NCI-H748 treated with DMSO at 0.1 percent for 48 hours (cell line): ENCODE results near the gene LDAH.

Experiments used
- DNase-seq: peaks from one replicate; lab custom pipeline; 2025; lab: John Stamatoyannopoulos, UW

The LDAH gene

DNA sequence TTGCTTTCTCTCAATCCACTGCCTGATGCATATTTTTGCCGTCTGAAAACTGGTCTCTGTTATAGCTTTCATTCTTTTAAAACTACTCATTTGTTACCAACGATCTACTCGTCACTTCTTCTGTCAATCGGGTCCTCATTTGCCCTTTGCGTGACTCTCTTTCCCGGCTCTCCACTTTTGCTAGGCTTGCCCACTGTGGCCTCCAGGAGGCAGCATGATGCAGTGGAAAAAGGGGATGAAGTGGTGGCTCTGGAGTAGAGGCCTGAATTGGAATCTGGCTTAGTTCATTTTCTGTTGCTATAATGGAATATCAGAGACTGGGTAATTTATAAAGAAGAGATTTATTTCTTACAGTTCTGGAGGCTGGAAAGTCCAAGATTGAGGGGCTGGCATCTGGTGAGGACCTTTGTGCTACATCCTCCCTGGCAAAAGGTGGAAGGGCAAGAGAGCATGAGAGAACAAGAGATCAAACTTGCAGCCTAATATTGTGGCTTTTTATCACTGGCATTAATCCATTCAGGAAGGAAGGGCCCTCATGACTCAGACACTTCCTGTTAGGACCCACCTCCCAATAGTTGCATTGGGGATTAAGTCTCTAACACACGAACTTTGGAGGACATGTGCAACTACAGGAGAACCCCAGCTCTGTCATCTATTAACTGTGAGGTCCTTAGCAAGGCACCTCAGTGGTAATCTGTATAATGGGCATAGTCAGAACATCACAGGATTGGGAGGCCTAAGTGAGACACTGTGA, 140.6 kb downstream of the LDAH start:
- no peak for DNase-seq

DNA sequence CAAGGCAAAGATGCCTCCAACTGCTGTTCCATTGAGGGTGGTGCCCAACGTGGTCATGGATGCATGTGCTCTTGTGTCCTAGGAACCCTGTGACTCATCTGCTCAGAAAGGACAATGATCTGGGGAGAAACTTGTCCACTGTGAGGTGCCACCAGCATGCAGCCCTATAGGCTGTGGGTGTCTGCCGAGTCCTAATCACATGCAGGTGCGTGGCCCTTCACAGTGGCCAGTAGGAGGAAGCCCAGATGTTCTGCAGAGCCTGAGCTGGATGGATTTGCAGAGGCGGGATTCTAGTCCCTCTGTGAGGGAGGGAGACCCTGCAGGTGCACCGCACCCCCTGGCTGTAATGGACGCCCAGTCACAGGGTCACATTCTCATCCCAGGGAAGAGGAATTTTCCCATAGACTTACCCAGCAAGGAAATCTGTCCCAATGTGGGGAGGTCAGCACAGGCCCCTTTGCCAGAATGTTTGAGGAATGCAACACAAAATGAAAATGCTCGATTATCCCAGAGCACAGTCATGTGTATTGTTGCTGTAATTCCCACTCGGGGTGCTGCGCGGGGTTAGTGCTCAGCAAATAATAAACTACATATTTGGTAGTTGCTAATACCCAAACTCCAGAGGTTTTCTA, 142.0 kb downstream of the LDAH start:
- DNase-seq = no peak

DNA sequence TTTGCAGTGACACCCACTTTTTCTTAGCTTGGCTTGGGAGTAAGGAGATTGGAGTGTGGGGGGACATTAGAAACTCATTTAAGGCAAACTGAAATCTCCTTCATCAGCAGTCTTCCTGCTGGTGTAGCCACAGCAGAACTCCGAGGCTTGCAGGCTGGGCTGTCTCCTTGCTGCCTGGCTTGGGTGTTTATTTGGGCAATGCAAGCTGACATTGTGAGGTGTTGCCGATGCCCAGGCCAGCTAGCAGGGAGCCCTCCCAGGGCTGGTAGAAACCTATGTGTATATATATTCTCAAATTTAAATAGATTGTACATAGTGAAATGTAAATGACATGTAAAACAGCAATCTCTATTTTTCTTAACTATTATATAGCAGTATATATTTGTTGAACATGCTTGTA, 144.1 kb downstream of the LDAH start:
- DNase-seq = no peak

DNA sequence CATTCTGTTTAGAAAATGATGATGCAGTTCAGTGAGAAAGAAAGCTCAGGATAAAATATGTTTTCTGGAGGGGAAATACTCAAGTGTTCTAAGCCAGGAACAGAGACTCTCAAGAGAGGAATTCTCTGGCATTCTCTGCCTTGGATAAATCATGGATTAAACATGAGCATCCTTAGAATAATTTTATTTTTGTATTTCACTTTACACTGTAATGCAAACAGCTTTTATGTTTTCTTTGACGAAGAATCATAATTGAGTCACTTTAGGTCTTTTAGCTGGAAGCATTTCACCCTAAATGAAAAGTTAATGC, 144.9 kb downstream of the LDAH start:
- DNase-seq = no peak

DNA sequence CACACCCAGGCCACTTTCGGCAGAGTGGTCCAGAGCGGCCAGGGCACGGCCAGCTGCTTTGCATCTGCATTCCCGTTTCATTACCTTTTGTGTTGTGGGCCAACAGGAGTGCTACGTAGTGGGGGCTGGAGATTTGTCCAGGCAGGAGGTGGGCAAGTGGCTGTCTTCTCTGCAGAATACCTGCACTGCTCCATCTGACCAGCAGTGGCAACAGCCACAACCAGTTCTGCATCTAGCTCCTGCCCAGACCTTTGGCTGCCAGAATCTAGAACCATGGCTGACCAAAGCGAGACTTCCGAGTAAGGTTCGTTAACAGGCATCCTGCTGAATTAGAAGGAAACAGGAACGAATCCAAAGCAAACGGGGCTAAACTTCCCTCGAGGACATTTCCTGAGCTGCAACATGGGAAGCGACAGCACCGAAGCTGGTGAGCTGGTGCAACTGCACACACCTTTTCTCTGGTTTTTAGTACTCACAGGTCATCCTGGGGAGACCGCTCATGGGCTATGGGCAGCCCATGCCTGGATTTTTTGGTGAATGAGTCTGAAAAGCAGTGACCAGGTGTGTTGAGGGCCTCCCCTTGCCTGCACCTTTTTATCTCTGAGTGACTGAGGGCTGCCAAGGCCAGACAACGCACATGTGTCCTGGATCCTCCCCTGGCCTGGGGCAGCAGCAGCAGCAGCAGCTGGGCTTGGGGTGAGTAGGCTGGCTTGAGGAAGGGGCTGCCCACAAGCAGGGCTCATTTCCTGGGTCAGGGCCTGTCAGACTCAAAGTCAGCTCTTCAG, 145.4 kb downstream of the LDAH start:
- no peak for DNase-seq

DNA sequence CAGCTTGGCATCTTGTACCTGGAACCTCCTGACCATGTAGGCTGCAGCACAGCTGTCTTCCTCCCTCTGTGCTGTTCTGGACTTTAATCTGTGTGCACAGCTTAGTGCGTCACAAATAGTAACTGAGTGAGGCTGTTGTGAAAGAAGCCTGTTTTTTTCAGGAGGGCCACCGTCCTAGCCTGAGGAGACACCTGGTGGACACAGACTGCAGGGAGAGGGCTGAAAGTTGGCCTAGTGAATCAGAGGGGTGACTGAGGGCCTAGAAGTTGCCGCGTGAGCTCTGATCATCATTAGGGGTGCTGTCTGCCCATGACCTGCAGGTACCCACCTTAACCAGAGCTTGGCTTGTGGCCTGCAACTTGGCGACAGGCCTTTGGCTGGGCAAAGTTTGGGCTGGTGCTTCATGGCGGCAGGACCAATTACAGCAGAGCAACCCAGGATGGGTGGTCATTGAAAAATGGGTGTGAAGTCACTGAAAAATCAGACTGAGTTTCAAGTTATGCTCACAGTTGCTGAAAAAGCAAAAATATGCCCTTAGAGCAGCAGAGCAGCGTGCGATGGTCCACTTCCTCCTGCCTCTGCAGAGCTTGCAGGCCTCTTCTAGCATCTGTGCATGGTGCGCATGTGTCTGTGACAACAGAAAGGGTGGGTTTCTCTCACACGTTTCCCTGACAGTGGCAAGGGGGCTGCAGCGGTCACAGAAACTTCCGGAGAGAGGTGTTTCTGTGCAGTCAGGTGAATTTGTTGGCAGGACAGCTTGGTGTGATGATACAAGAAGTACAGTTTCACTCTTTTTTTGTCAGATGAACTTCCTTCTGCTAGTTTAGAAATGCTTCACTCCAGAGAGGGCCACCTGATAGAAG, 146.3 kb downstream of the LDAH start:
- no peak for DNase-seq

DNA sequence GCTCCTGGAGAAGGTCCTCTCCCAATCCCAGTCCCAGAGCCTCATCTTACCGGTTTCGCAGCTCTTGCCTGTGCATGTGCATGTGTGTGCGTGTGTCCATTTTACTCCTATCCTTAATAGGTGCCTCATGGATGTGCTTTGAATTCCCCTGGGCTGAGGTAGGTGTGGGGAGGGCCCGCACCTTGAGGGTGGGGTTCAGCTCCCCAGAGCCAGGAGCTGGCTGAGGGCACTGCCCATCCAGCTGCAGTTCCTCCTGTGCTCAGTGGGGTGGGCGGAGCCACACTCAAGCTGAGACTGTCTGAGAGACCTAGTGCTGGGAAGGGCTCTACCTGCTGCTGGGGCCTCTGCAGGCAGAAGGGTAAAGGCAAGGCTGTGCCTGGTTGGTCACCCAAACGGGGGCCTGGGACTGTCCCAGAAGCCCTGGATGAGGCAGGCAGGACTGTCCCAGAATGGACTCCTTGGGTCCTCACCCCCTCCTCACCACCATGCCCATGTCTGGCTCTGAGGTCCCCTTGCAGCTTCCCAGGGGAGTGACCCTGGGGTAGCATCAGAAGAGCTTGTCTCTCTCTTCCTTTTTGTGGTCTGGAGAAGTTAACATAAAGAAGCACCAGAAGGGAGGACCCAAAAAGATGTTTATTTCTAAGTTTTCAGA, 147.1 kb downstream of the LDAH start:
- DNase-seq = no peak

DNA sequence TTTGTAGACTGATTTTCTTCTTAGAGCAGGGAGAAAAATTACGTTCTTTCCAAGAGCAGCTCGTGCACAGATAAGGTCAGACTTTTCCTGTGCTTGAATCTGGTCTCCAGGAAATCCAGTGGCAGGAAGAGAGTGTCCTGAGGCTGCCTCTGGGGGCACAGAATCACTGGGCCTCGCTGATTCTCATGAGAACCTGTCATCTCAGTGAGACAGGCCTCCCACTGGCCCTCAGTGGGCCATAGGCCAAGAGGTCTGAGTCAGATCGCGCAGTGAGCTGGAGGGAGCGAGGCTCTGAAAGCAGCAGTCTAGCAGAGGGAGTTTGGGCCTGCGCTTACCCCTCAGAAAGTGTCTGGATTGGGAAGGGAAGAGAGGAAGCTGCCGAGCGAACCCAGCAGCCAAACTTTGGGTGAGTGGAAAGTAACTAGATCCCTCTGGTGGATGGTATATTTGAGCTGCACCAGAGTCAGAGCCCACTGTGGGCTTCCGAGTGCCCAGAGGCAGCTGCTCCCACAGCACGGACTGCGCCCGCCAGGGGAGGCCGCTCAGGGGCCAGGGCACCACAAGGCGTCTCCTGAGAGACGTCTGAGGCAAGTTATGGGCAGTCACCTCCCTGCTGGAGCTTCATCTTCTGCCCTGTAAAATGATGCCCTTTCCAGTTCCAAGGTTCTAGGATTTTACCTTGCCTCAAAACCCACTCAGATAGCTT, 147.8 kb downstream of the LDAH start:
- DNase-seq = no peak

DNA sequence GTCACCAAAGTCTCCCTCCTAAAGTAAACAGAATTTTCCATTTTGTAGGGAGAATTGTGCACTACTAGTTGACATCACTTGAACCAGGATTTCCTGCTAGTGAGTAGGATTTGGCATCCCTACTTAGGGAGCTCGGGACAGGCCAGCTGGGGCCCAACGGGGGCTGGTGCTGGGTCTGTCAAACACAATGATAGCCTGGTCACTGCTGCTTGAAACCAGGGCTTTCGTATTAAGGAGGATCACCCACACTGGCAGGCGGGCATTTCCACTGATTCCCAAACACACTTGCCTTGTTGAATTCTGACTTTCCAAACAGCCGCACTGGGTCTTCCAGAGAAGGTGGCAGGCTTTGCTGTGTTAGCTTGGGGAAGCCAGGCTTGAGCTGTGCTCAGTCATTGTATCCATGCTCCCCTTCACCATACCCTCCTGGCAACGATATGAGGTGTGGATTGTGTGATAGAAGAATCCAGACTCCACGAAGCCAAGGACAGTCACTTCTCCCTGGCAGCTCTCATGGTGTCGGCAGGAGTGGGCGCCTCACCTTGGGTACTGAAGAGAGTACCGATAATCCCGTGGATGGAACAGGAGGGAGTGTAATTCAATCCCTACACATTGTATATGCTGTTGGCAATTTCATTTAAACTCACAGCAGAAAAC, 148.5 kb downstream of the LDAH start:
- no peak for DNase-seq

DNA sequence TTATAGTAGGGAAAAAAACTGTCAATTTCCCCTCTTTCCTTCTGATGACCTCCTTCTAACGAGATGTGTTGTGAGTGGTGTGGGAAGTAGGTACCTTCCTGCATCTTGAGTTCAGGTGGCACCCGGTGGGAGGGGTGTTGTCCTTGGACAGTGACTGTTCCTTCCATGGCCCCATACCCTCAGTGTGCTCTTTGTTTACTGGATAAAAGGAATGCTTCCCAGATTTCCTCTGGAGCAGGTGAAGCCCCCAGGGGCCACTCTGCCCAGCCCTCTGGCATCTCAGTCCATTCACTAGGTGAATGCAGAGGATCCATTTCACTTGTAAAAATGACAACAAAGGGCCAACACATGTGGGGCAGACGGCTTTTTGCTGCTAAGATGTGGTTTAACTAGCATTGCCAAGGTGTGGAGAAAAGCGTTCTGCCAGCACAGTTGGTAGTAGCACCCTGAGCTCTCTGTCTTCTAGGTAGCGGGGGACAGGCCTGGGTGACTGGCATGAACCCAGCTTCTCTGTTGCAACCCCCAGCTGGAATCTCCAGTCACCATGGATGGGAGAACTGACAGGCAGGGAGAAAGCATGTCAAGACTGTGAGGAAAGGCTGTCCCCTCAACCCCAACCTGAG, 149.1 kb downstream of the LDAH start:
- no peak for DNase-seq

DNA sequence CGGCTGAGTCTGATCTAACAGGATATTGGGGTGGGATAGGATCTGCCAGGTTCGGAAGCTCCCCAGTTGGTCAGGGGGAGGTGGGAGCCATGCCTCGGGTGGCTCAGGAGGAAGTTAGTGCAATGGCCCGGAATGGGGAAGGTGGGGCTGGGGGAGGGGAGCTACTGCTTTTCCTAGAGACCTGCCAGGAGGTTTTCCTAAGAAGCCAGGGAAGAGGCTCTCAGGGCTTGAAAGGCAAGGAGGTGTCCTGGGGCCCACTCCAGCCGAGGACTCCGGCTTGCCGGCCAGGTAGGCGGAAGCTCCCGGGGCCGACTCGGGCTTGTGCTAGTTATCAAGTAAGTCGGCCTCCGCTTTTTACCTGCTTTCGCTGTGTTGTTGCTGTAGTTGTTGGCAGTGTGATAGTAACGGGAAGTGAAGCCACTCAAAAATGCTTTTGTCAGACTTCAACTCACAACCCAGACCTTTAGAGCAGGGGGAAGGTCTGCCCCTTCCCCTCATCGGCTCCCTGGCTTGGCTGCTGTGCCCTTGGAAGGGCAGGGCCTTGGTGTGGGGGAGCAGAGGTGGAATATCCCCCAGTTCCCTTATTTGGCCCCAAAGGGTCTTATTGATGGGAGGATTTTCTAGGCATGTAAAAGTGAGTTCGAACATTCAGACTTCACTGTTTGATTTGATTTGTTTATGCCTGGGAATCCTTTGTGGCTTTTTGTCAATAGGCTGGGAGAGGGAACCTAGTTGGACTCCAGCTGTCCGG, 150.5 kb downstream of the LDAH start:
- no peak for DNase-seq

DNA sequence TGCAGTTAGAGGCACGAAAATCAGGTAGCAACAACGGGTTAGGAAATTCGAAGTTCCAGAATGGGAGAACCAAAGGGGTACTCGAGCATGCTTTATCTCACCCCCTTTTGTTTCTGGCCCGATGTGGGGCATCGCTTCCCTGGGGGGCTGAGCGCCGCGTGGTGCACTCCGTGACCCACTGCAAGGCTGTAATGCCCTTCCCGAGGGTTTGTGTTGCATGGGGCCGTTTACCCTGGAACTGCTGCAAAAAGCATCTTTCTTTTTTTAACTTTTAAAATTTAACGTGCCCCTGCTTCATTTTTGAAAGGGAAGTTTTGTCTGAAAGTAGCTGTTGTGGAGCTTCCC, 151.2 kb downstream of the LDAH start:
- no peak for DNase-seq

DNA sequence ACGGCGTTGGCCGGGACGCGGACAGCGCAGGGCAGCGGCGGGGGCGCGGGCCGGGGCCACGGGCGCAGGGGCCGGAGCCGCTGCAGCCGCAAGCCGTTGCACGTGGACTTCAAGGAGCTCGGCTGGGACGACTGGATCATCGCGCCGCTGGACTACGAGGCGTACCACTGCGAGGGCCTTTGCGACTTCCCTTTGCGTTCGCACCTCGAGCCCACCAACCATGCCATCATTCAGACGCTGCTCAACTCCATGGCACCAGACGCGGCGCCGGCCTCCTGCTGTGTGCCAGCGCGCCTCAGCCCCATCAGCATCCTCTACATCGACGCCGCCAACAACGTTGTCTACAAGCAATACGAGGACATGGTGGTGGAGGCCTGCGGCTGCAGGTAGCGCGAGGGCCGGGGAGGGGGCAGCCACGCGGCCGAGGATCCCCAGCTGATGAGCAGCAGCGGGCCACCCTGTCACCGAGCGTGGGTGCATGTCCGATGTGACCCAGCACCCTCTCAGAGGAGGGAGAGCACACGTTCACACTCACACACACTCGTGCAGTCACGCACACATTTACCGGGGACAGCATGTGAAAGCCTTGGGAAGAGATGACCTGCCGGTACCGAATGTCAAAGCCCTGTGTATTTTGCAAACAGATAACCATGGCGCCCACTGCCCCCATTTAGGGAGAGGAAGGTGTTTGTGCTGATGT, 151.7 kb downstream of the LDAH start:
- DNase-seq = no peak

DNA sequence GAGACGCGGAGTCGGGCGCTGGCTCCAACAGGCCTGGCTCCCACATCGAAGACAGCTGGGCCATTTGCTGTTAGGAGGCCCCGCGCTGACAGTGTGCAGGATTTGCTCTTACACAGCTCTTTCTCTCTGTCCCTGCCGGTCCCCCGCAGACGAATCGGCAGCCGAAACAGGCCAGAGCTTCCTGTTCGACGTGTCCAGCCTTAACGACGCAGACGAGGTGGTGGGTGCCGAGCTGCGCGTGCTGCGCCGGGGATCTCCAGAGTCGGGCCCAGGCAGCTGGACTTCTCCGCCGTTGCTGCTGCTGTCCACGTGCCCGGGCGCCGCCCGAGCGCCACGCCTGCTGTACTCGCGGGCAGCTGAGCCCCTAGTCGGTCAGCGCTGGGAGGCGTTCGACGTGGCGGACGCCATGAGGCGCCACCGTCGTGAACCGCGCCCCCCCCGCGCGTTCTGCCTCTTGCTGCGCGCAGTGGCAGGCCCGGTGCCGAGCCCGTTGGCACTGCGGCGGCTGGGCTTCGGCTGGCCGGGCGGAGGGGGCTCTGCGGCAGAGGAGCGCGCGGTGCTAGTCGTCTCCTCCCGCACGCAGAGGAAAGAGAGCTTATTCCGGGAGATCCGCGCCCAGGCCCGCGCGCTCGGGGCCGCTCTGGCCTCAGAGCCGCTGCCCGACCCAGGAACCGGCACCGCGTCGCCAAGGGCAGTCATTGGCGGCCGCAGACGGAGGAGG, 152.4 kb downstream of the LDAH start:
- DNase-seq = no peak

DNA sequence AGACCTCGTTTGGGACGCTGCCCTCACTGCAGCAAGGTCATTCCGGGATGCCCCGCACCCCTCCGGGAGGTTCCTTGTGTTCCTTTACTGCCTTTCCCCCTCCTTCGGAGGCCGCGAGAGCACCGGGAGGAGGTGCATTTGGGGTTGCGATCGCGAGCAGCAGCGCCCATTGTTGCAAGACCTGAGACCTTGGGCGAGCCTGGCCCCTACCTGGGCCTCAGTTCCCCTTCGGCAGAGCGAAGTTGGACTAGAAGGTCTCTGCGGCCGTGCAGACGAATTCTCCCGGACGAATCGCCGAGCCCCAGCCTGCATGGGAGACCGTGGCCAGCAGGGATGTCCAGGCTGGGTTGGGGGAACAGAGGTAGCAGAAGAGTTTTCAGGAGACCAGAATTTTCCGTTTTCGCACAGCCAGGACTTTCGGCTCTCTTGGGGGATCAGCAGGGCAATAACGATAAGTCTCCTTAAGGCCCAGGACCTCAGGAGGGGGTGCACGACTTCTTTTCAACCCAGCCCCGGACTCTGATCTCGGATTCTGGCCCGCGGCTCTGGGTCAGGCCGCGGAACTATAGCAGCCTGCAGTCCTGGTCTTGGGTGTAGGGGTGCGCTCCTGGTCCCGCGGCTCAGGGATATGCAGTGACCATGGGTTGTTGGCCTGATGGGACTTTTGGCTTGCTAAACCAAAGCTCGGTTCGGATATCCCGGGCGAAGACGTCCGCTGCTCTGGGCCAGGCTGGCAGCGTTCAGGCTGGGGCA, 153.2 kb downstream of the LDAH start:
- DNase-seq = no peak

DNA sequence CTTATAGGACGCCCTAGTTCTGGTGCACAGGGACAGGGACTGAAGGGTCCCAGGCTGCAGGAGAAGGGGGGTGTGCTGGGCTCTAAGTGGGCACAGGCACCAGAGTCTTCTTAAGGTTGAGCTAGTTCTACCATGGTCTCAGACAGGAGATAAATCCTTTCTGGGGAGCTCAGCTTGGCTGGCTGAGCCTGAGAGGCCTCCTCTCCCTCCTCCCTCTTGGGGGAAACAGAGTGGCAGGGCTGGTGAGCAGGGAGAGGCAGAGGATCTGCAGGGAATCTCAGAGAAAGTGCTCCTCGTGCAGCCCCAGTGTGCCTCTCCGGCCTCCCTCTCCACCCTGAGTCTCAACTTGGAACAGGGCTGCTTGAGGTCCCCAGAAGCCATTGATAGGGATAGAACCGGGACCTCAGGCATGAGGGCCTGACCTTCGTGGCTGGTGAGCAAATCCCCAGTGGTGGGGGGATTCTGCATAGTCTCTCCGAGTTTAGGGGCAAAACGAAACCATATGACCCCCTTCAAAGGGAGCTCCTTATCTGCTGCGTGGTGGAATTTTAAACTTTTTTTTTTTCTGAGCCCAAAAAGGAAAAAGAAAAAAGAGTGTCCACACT, 153.9 kb downstream of the LDAH start:
- DNase-seq = no peak

DNA sequence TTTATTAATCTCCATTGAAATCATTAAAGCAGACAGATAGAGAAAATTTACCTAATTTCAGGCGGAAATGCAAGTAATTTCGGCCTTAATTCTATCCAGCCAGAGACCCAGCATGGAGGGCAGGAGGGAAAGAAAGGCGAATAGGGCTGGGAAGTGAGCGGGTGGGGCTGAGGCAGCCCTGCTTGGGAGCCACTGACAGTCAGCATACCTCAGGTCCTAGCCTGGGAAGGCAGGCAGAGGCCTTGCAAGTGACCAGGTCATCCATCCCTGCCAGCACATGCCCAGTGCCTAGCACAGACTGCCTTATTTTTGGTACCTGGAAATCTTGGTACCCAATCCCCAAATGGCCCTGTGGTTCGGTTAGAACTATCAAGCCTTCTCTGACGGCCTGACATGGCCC, 154.4 kb downstream of the LDAH start:
- no peak for DNase-seq
